Jurkat, Clone E6-1 (cell line): ENCODE measurements around the gene SLC8A1.

ENCODE experiments used
- DNase-seq: peaks from one replicate; pipeline ENCODE4 v3.0.0-alpha.2; 2011; ENCODE audit warnings: low read depth, low spot score
- H3K4me3 ChIP-seq: 2 replicates; pipeline ENCODE4 v1.5.1; 2011; ENCODE audit warnings: mild to moderate bottlenecking, low read length, control low read depth, moderate library complexity

The SLC8A1 gene

GRCh38 chr2:40367652-40368051 is 84.2 kb downstream of the SLC8A1 start:
- DNase-seq: no peak
- H3K4me3 ChIP-seq: no peak overlapping the region

GRCh38 chr2:40367032-40367431 is 84.9 kb downstream of the SLC8A1 start:
- H3K4me3 ChIP-seq: no peak overlapping the region
- no peak for DNase-seq

GRCh38 chr2:40364151-40364874 is 87.6 kb downstream of the SLC8A1 start:
- no peak overlapping the region for H3K4me3 ChIP-seq

GRCh38 chr2:40363631-40364030 is 88.3 kb downstream of the SLC8A1 start:
- H3K4me3 ChIP-seq: no peak overlapping the region
- DNase-seq: no peak

More at GRCh38 chr2:40364151-40364874, 87.6 kb downstream of the SLC8A1 start:
- DNase-seq: no peak

- DNase-seq: no peak
- no peak overlapping the region for H3K4me3 ChIP-seq
Observed at GRCh38 chr2:40363231-40363630, 88.7 kb downstream of the SLC8A1 start.

- no peak overlapping the region for H3K4me3 ChIP-seq
- no peak for DNase-seq
Observed at GRCh38 chr2:40361478-40361877, 90.4 kb downstream of the SLC8A1 start.

- H3K4me3 ChIP-seq: no peak overlapping the region
- no peak for DNase-seq
Observed at GRCh38 chr2:40360652-40361051, 91.2 kb downstream of the SLC8A1 start.

- H3K4me3 ChIP-seq: no peak overlapping the region
- DNase-seq: no peak
Observed at GRCh38 chr2:40359811-40360210, 92.1 kb downstream of the SLC8A1 start.

- DNase-seq: no peak
Observed at GRCh38 chr2:40358783-40359182, 93.1 kb downstream of the SLC8A1 start.

GRCh38 chr2:40357667-40358066 is 94.2 kb downstream of the SLC8A1 start:
- no peak overlapping the region for H3K4me3 ChIP-seq
- DNase-seq: no peak

More at GRCh38 chr2:40358783-40359182, 93.1 kb downstream of the SLC8A1 start:
- H3K4me3 ChIP-seq: no peak overlapping the region

GRCh38 chr2:40355451-40355850 is 96.4 kb downstream of the SLC8A1 start:
- no peak for DNase-seq
- H3K4me3 ChIP-seq: no peak overlapping the region

GRCh38 chr2:40353231-40353630 is 98.7 kb downstream of the SLC8A1 start:
- DNase-seq: no peak
- H3K4me3 ChIP-seq: no peak overlapping the region

GRCh38 chr2:40352703-40353099 is 99.2 kb downstream of the SLC8A1 start:
- no peak for DNase-seq
- no peak overlapping the region for H3K4me3 ChIP-seq

- no peak overlapping the region for H3K4me3 ChIP-seq
- DNase-seq: no peak
Observed at GRCh38 chr2:40352041-40352702, 99.7 kb downstream of the SLC8A1 start.

- no peak overlapping the region for H3K4me3 ChIP-seq
- DNase-seq: no peak
Observed at GRCh38 chr2:40348665-40349064, 103.2 kb downstream of the SLC8A1 start.

GRCh38 chr2:40348038-40348437 is 103.9 kb downstream of the SLC8A1 start:
- no peak for DNase-seq
- H3K4me3 ChIP-seq: no peak overlapping the region

- no peak overlapping the region for H3K4me3 ChIP-seq
- no peak for DNase-seq
Observed at GRCh38 chr2:40346535-40347354, 105.1 kb downstream of the SLC8A1 start.

- no peak overlapping the region for H3K4me3 ChIP-seq
- DNase-seq: no peak
Observed at GRCh38 chr2:40344364-40344763, 107.5 kb downstream of the SLC8A1 start.

GRCh38 chr2:40343902-40344301 is 108.0 kb downstream of the SLC8A1 start:
- DNase-seq: no peak
- H3K4me3 ChIP-seq: no peak overlapping the region

GRCh38 chr2:40341198-40341597 is 110.7 kb downstream of the SLC8A1 start:
- no peak overlapping the region for H3K4me3 ChIP-seq
- DNase-seq: no peak
